ENCODE results near the gene GPR132. TPM values are rescaled to one million over a fixed set of nuclear protein-coding genes. Genes with fewer than 3 reads are reported as not detected.
A peak's percentile ranks its signal among the peaks of the same experiment; 100 is the strongest.

The GPR132 gene
- total RNA-seq, 1 donor, result 0.09 TPM

DNA sequence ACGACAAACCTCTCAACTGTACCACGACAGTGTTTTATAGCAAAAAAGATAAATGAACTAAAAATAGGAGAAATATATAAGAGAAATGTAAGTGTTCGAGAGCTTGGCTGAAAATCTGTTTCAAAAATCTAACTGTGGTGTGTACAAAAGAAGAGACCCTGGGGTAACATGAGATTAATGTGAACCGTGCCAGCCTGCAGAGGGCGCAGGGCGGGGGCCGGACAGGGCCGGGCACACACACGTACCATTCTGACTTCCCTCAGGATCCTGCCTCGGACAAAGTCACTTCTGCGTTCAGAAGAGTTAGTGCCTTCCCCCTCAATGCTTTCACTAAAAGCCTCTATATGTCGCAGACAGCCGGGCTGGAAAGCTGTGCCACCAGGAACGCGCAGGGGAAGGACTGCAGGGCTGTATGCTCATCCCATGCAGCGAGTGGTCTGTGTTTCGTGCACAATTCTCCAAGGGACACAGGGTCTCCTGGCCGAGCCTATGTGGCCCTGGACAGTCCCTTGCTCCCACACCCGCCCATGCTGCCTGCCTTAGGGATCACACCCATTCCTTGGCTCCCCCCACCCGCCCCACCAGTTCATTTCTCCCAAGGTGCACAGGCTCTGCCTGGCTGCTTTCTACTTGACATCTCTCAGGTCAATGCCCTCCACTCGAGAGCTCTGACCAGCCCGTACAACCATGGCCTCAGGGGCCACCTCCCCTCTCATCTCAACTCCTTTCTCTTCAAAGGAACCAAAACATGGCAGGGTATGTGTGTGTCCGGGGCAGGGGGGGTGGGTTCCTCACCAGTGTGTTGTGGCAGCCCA, 52.9 kb downstream of the GPR132 start:
- DNase-seq (ENCODE audit: low read depth), result no peak
- no peak overlapping the region for H3K4me3 ChIP-seq (ENCODE audit: low read depth, low read length)
- TF ChIP-seq, protein P1, sequence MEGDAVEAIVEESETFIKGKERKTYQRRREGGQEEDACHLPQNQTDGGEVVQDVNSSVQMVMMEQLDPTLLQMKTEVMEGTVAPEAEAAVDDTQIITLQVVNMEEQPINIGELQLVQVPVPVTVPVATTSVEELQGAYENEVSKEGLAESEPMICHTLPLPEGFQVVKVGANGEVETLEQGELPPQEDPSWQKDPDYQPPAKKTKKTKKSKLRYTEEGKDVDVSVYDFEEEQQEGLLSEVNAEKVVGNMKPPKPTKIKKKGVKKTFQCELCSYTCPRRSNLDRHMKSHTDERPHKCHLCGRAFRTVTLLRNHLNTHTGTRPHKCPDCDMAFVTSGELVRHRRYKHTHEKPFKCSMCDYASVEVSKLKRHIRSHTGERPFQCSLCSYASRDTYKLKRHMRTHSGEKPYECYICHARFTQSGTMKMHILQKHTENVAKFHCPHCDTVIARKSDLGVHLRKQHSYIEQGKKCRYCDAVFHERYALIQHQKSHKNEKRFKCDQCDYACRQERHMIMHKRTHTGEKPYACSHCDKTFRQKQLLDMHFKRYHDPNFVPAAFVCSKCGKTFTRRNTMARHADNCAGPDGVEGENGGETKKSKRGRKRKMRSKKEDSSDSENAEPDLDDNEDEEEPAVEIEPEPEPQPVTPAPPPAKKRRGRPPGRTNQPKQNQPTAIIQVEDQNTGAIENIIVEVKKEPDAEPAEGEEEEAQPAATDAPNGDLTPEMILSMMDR (IDR thresholded peaks at IDR 0.05; ENCODE audit: insufficient read depth, low read length), result peak; percentile 28

DNA sequence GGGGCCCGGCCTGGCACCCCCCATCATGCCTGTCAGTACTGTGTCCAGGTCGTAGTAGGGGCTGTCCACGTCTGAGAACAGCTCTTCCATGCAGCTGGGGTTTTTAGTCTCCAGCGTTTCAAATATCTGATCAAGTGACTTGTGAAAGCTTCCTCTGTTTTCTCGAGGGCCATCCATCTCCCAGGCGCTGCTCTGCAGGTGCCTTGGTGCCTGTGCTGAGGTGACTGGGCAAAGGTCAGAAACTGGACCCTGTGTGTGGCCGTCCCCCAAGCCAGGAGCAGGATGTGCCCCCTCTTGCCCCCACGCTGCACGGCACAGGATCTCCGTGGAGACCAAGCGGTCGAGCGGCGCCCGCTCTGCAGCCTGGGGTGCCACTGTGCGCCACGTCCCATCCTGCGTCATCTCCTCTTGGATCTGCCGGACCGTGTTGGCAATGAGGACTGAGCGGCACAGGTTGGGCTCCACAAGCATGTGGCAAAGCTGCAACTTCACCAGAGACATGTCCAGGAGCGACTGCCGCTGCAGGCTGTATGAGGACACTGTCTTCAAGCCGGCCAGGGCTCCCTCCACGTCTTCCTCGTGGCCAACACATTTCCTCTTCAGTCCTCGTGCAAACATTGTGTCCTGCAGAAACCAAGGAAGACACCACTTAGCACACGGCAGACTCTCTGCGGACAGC, 53.8 kb downstream of the GPR132 start:
- no peak for DNase-seq (ENCODE audit: low read depth)
- TF ChIP-seq, protein P1 (IDR thresholded peaks at IDR 0.05; ENCODE audit: insufficient read depth, low read length), result no peak
- H3K4me3 ChIP-seq (ENCODE audit: low read depth, low read length), result no peak overlapping the region

GRCh38 chr14:105010891-105011291, 54.3 kb downstream of the GPR132 start:
- H3K4me3 ChIP-seq (ENCODE audit: low read depth, low read length), result no peak overlapping the region
- TF ChIP-seq, protein P1 (IDR thresholded peaks at IDR 0.05; ENCODE audit: insufficient read depth, low read length), result no peak
- DNase-seq (ENCODE audit: low read depth), result no peak

DNA sequence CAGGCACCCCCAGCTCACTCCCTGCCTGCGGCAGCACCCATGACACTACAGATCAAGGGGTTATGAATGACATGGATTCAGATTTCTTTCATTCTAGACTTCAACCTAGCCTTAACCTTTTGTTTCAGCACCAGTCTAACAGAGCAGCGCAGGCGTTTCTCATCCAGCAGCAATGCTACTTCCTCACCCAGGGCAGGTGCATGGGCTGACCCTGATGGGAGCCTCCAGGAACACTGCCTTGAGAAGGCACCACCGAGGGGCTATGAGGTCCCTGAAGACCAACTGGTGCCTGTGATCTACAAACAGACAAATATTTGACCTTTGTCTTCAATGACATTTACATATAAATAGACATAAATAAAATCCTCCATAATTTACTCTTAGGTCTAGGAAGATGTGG, 55.1 kb downstream of the GPR132 start:
- DNase-seq (ENCODE audit: low read depth), result no peak
- TF ChIP-seq, protein P1 (IDR thresholded peaks at IDR 0.05; ENCODE audit: insufficient read depth, low read length), result no peak
- no peak overlapping the region for H3K4me3 ChIP-seq (ENCODE audit: low read depth, low read length)

GRCh38 chr14:105007593-105008264, 57.5 kb downstream of the GPR132 start:
- DNase-seq (ENCODE audit: low read depth), result no peak
- TF ChIP-seq, protein P1 (IDR thresholded peaks at IDR 0.05; ENCODE audit: insufficient read depth, low read length), result no peak
- no peak overlapping the region for H3K4me3 ChIP-seq (ENCODE audit: low read depth, low read length)

DNA sequence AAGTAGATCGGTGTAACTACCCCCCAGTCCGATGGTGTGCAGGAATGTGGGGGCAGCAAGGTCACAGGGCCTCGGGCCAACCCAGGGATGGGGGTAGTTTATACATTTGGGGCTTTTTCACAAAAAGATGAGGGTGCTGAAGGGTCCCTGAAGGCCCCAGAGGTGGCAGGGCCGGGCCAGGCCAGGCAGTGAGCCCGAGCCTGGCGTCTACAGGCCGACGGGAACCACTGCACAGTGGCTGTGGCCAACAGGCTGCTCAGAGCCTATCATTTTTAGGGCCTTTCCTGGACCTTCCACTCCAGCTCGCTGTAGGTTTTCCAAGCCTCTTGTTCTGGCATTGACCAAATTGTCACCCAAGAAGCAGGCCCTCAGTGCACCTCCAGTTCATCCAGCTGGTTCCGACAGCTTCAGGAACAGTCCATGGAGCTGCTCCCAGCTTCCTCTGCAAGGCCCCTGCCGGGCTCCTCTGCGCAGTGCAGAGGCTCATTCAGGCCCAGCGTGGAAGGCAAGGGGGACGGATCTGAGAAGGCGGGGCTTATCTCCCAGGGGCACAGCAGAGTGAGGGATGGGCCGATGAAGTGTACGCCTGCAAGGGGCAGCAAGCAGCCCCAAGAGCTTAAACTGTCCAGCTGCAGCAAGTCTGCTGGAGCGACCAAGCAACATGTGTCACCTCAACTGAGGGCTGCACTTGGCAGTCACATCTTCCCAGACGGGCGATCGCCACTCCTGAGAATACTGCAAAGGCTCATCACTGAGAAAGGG, 58.2 kb downstream of the GPR132 start:
- TF ChIP-seq, protein P1 (IDR thresholded peaks at IDR 0.05; ENCODE audit: insufficient read depth, low read length), result no peak
- no peak for DNase-seq (ENCODE audit: low read depth)
- H3K4me3 ChIP-seq (ENCODE audit: low read depth, low read length), result no peak overlapping the region

All from fibroblast of the aortic adventitia (primary cell).